Measurements from ENCODE around the gene ARRB1. TPM values are rescaled to one million over a fixed set of nuclear protein-coding genes. Genes with fewer than 3 reads are reported as not detected.
A peak's percentile ranks its signal among the peaks of the same experiment; 100 is the strongest.

Gene ARRB1
- total and polyA plus RNA-seq, 3 donors from 2014 or later = 8.4 to 9.8 (median 8.5) TPM

- WGBS, 2 donors = 83 to 89% methylated on average over 10 to 11 of the region's 11 CpGs
- Histone ChIP-seq H3K27me3 (no peaks in the 10 kb centered on the region), H3K27ac (no peak overlapping the region), H3K36me3 (ENCODE audit: low read depth, missing control alignments) (no peaks in the 10 kb centered on the region), H3K4me1 (no peaks in the 10 kb centered on the region), H3K9me3 (no peaks in the 10 kb centered on the region), H3K4me3 (no peak overlapping the region)
- TF ChIP-seq POLR2A (IDR thresholded peaks at IDR 0.05) (no peak), CTCF (IDR thresholded peaks at IDR 0.05) (no peak)
- intact Hi-C loops (cut with DNase I; ENCODE audit: low total_unique reads) = loop anchor here (10.0 kb wide), 2 partner anchors 222 to 302 kb away; partner anchors contain the start of genes SPCS2 and XRRA1
- peak; percentile 9 for DNase-seq
Observed at GRCh38 chr11:75246671-75247350, 104.7 kb downstream of the ARRB1 start.

GRCh38 chr11:75246006-75246670, 105.3 kb downstream of the ARRB1 start:
- intact Hi-C loops (cut with DNase I; ENCODE audit: low total_unique reads) = loop anchor here (10.0 kb wide), 2 partner anchors 221 to 301 kb away; partner anchors contain the start of genes SPCS2 and XRRA1
- no peaks in the 10 kb centered on the region for H3K9me3 ChIP-seq
- WGBS, 2 donors = 69 to 73% methylated on average over 4 to 7 of the region's 7 CpGs
- no peak for TF ChIP-seq CTCF (IDR thresholded peaks at IDR 0.05)
- TF ChIP-seq POLR2A (IDR thresholded peaks at IDR 0.05) = no peak
- H3K4me1 ChIP-seq = no peaks in the 10 kb centered on the region
- H3K27me3 ChIP-seq = no peaks in the 10 kb centered on the region
- H3K4me3 ChIP-seq = no peak overlapping the region
- DNase-seq = peak; percentile 11
- no peaks in the 10 kb centered on the region for H3K36me3 ChIP-seq (ENCODE audit: low read depth, missing control alignments)
- no peak overlapping the region for H3K27ac ChIP-seq

GRCh38 chr11:75245356-75246005, 106.0 kb downstream of the ARRB1 start:
- intact Hi-C loops (cut with DNase I; ENCODE audit: low total_unique reads) = loop anchor here (10.0 kb wide), 2 partner anchors 221 to 301 kb away; partner anchors contain the start of genes SPCS2 and XRRA1
- WGBS, 2 donors = 81 to 82% methylated on average over 5 of the region's 5 CpGs

More at GRCh38 chr11:75245356-75246005, 106.0 kb downstream of the ARRB1 start:
- DNase-seq = peak; percentile 8
- H3K4me1 ChIP-seq = no peaks in the 10 kb centered on the region
- H3K36me3 ChIP-seq (ENCODE audit: low read depth, missing control alignments) = no peaks in the 10 kb centered on the region
- no peaks in the 10 kb centered on the region for H3K9me3 ChIP-seq
- TF ChIP-seq CTCF (IDR thresholded peaks at IDR 0.05) (no peak), POLR2A (IDR thresholded peaks at IDR 0.05) (no peak)
- H3K27me3 ChIP-seq = no peaks in the 10 kb centered on the region
- H3K4me3 ChIP-seq = no peak overlapping the region
- no peak overlapping the region for H3K27ac ChIP-seq
